Fibroblast of skin of abdomen (primary cell): Measurements from ENCODE around the gene PLXNC1.

Experiments used
- DNase-seq: peaks from one replicate; pipeline ENCODE4 v3.0.0-alpha.2; 2013

Gene PLXNC1

DNA sequence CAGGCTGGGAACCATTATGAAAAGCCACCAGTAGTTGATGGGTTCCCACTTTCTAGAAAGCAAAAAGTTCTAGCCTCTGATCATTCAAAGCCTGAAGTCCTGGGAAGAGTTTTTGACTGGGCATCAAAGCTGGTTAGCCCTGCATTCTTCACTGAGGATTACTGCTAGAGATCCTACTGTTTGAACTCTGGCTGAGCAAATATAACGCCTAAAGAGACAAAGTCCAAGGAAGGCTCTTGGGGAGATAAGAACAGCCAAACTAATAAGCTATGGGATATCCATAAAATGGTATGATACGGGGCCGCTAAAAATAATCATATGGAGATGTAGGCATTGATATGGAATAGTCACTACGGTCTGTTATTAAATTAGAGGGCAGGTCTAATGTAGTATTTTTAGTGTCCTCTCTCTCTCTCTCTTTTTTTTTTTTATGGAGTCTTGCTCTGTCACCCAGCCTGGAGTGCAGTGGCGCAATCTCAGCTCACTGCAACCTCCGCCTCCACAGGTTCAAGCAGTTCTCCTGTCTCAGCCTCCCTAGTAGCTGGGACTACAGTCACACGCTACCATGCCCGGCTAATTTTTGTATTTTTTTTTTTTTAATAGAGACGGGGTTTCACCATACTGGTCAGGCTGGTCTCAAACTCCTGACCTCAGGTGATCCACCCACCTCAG is 35.5 kb downstream of the PLXNC1 start:
- DNase-seq = no peak

DNA sequence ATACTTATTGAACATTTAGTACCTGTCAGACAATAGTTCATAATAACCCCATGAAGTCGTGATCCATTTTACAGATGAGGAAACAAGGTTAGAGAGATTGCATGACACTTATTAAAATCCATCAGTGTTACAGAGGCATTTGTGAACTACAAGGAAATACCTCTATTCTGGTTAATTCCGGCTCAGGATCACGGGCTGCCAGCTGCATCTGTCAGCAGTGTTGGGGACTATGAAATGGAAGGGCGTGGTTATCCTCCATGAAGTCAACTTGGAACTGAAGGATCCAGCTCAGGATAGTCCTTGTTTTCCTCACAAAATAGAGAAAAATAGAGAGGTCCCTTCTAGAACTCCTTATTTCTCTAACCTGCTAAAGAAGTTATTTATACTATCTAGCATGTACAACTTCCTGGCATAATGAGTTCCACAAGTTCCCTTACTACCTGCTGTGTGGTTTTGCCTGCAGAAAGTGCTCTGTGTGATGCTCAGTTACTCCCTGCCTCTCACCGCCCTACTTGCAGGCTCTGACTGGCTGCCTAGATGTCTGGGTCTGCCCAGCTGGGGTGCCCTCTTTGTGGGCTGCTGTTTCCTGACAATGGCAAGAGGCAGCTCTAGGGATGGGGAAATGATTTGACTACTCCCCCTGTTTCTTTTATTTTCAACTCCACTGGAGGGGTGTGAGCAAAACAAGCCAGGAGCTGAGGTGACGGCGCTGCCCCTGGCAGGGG is 36.8 kb downstream of the PLXNC1 start:
- DNase-seq = no peak

- no peak for DNase-seq
Measured at GRCh38 chr12:94185801-94186200, 37.4 kb downstream of the PLXNC1 start.

GRCh38 chr12:94186278-94187241 is 38.2 kb downstream of the PLXNC1 start:
- DNase-seq = peak; percentile 82

GRCh38 chr12:94187361-94187760 is 39.0 kb downstream of the PLXNC1 start:
- peak; percentile 51 for DNase-seq

- DNase-seq = no peak
Measured at GRCh38 chr12:94190623-94191022, 42.2 kb downstream of the PLXNC1 start.

DNA sequence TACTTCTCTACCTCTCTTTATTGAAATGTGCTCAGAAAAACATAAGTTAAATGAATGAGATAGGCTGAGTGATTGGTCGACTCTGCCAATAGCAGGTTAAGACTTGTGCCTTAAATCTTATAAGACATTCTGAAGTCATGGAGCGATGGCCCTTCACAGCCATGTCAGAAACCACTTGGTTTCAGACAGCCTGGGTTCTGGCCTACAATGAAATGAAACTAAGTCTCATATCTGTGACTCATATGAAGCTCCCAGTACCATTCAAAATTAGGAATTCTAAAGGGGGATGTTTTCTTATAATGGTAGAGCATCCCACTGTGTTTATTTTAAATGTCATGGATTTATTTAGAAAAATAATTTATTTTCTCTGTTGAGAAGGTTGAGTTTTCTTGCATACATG is 42.6 kb downstream of the PLXNC1 start:
- DNase-seq = no peak

- DNase-seq = no peak
Measured at GRCh38 chr12:94191811-94192210, 43.4 kb downstream of the PLXNC1 start.

- no peak for DNase-seq
Measured at GRCh38 chr12:94192506-94192905, 44.1 kb downstream of the PLXNC1 start.

DNA sequence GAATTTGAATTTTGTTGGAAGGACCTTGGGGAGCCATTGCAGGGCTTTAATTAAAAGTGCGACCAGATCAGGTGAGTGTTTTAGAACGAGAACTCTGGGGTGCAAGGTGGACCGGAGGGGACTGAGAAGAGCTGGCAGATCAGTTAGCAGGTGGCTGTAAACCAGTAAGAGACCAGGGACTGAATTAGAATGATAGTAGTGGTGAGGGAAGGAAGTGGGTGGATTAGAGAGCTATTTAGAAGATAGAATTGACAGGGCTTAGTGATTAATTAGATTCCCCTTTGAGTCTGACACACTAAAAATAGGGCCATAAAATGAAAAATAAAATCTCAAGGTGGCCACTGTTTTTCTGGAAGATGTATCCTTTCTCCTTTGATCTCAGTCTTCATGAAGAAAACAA is 44.8 kb downstream of the PLXNC1 start:
- DNase-seq = no peak

GRCh38 chr12:94195483-94195882 is 47.1 kb downstream of the PLXNC1 start:
- DNase-seq = no peak

- no peak for DNase-seq
Measured at GRCh38 chr12:94198469-94198868, 50.1 kb downstream of the PLXNC1 start.

- DNase-seq = no peak
Measured at GRCh38 chr12:94198872-94199271, 50.5 kb downstream of the PLXNC1 start.

DNA sequence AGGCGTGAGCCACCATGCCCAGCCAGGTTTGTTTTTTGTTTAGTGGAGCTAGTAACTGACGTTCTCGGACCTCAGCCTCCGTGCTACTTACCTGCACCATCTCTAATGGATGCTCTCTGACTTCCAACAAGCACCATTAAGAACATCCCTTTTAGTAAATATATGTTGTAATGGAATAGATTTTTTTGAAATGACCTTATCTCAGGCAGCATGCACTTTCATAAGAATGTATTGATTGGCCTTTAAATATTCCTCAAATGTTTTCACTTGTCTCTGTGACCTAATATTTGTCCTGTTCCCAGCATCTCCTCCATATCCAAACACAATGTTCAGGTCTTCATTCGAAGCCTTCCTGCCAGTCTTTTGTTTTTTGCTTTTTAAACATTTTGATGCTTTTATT is 51.7 kb downstream of the PLXNC1 start:
- DNase-seq = no peak

- no peak for DNase-seq
Measured at GRCh38 chr12:94200695-94201094, 52.3 kb downstream of the PLXNC1 start.

DNA sequence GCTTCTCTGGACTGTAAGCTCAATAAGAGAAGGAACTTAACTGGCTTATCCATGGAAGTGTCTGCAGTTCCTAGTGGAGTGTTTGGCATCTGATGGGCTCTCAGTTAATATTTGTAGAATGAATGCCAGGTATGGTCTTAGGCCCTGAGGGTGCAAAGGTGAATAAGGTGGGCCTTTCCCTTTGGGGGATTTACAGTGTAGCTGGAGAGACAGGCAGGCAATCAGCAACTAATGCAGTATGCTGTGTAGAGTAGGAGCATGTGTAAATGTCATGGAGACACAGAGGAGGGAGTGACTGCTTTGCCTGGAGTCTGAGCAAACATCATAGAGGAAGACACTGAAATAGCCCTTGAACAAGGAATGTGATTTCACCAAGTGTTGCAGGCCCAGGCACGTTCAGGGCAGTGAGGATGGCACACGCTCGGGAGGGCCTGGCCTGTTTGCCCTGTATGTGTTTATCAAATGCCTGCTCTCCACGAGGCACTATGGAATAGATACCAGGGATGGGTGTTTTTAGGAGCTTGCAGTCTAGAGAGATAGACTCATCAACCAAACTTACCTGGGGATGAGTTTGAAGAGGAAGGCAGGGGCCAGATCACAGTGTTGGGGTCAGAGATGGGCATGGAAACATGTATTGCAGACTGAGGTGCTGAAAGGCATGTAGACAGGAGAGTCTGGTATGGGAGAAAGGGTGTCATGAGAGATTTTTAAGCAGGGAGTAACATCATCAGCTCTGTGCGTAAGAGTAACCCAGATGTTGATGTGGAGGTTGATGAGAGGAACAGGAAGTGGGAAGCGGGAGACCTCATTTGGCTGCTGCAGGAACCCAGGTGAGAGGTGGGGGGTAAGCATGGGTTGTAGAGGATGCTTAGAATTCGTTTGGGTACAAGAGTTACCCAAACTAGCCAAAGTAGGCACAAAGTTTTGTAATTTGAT is 54.1 kb downstream of the PLXNC1 start:
- DNase-seq = no peak

DNA sequence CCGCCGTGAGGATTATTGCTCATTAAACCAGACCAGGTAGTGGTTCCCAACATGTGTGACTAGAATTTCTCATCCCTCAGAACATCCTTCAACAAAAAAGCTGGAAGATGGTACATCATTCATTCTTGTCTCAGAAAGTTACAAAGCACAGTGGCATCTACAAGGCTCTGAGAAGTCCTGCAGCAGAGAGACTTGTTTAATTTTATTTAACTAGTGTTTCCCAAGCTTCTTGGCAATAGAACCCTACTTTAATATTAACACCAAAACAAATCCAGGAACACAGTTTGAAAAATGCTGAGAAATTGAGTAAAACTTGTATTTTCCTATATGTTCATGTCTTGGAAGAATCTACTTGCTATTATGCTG is 54.8 kb downstream of the PLXNC1 start:
- no peak for DNase-seq

GRCh38 chr12:94203796-94204195 is 55.4 kb downstream of the PLXNC1 start:
- no peak for DNase-seq

- no peak for DNase-seq
Measured at GRCh38 chr12:94204499-94205247, 56.3 kb downstream of the PLXNC1 start.

DNA sequence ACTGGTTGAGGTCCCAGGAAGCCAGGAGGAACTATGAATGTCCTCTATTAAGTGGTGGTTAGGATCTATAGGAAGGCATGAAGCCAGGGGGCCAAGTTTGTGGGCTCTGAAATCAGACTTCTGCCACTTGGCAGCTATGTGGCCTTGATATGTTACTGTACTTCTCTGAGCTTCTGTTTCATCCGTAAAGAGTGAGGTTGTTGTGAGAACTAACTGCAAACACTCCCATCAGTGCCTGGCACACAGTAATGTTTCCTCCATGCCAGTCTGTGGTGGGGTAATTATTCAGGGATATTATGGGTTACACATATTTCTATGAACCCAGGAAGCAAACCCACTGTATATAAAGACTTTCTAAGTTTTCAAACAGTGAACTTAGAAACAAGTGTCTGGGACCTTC is 57.4 kb downstream of the PLXNC1 start:
- DNase-seq = no peak

DNA sequence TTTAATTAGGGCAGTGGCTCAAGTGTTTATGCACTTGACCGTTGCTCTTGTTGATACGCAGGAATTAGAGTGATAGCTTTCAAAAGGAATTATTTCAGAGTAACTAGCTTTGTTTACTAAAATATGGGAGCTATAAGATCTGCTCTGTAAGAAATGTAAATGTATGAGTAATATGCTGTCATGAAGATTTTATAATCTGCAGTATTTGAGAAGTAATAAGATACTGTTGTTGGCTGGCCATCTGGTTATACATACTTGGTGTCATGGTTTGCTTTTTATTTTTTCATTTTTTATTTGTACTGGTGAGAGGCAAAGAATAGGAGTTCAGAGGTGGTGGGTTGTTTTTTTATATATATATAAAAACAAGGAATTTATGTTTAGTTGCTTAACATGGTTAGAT is 58.5 kb downstream of the PLXNC1 start:
- no peak for DNase-seq
